HG03159 (cell line): ENCODE measurements around the gene CD163L1.
"Not testable (repeated sequence)": the region's sequence is repeated elsewhere in the genome, so short reads cannot be mapped to it uniquely, and the experiment has no call there.

Source experiments
- ATAC-seq: cut with Tn5 transposase; IDR thresholded peaks from one replicate; pipeline ENCODE4 v1.9.1; 2021; ENCODE audit warnings: mild to moderate bottlenecking, moderate library complexity; ENCODE audit not compliant: unreplicated experiment

Gene CD163L1

GRCh38 chr12:7337790-7338189, 106.2 kb downstream of the CD163L1 start:
- ATAC-seq = not testable (repeated sequence)

DNA sequence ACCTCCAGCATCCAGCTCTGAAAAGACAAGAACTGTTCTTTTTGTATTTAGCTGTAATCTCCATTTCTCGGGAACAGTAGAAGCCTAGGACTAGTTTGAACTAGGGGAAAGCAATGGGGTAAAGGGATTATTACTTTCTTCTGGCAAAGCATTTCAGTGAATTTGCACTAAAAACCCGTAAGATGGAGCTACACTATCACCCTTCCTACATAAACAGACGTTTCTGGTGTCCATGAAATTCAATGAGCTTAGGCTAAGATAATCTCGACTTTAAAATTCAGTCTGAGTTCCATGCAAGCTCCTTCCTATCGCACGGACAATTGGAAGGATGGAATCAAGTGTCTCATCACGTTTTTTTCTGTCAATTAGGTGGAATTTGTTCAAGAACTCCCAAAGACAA, 116.0 kb downstream of the CD163L1 start:
- ATAC-seq = no peak

DNA sequence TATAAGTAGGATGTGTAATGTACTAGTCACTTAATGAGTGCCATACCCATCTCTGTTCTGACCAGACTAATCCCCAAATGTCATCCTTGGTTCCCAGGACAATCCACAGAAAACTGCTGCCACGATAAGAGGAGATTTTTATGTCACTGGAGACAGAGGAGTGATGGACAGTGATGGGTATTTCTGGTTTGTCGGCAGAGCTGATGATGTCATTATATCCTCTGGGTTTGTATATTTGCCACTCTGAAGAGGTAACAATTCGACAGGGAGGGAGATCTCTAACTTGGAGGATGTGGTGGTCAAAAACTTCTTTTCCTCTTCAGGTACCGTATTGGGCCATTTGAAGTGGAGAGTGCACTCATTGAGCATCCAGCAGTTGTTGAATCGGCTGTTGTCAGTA, 119.8 kb downstream of the CD163L1 start:
- ATAC-seq = no peak

- ATAC-seq = no peak
Observed at GRCh38 chr12:7322599-7322998, 121.4 kb downstream of the CD163L1 start.

- ATAC-seq = no peak
Observed at GRCh38 chr12:7321624-7322023, 122.3 kb downstream of the CD163L1 start.

- no peak for ATAC-seq
Observed at GRCh38 chr12:7319930-7320329, 124.0 kb downstream of the CD163L1 start.

GRCh38 chr12:7310070-7310469, 133.9 kb downstream of the CD163L1 start:
- no peak for ATAC-seq
